OCI-LY3 (cell line): ENCODE data around the gene TMEM26.

ENCODE experiments used
- EZH2phosphoT487 ChIP-seq: fragments of 200-600 bp; shearing (Covaris generic); IDR thresholded peaks from 2 replicates; pipeline ENCODE4 v1.6.1; 2018; ENCODE audit warnings: antibody characterized with exemption, mixed run types, low read depth
- TF ChIP-seq, protein P1 (sequence below): fragments of 200-600, 300-600 bp; sonication (generic); IDR thresholded peaks from 2 replicates; pipeline ENCODE4 v1.5.1; 2014; ENCODE audit warnings: antibody characterized with exemption, low read length, low read depth

GRCh38 chr10:61406736-61407135 lies 46.4 kb downstream of the TMEM26 start:
- no peak for TF ChIP-seq EZH2phosphoT487
- TF ChIP-seq, protein P1, sequence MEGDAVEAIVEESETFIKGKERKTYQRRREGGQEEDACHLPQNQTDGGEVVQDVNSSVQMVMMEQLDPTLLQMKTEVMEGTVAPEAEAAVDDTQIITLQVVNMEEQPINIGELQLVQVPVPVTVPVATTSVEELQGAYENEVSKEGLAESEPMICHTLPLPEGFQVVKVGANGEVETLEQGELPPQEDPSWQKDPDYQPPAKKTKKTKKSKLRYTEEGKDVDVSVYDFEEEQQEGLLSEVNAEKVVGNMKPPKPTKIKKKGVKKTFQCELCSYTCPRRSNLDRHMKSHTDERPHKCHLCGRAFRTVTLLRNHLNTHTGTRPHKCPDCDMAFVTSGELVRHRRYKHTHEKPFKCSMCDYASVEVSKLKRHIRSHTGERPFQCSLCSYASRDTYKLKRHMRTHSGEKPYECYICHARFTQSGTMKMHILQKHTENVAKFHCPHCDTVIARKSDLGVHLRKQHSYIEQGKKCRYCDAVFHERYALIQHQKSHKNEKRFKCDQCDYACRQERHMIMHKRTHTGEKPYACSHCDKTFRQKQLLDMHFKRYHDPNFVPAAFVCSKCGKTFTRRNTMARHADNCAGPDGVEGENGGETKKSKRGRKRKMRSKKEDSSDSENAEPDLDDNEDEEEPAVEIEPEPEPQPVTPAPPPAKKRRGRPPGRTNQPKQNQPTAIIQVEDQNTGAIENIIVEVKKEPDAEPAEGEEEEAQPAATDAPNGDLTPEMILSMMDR: no peak
